ENCODE data around the gene DCLRE1B. TPM values are rescaled to one million over a fixed set of nuclear protein-coding genes. Genes with fewer than 3 reads are reported as not detected.

DCLRE1B gene
- total RNA-seq, 1 donor from 2014 or later, result 6.1 TPM

- Mint-ChIP-seq H3K9me3 (ENCODE audit: unreplicated experiment) (peaks cover 1% of the 10 kb centered on the region), H3K27me3 (ENCODE audit: unreplicated experiment) (peaks cover 2% of the 10 kb centered on the region), H3K4me1 (ENCODE audit: low read depth, unreplicated experiment) (no peaks in the 10 kb centered on the region), H3K36me3 (ENCODE audit: unreplicated experiment) (peaks cover 8% of the 10 kb centered on the region), H3K4me3 (ENCODE audit: unreplicated experiment) (no peak overlapping the region), H3K27ac (ENCODE audit: unreplicated experiment) (no peak overlapping the region)
- no peak for TF ChIP-seq CTCF (IDR thresholded peaks at IDR 0.05; ENCODE audit: partially characterized antibody, unreplicated experiment)
- DNase-seq, result no peak
Observed at GRCh38 chr1:113941245-113941559, 36.1 kb downstream of the DCLRE1B start.

GRCh38 chr1:113942527-113942926 lies 37.4 kb downstream of the DCLRE1B start:
- no peaks in the 10 kb centered on the region for H3K4me1 Mint-ChIP-seq (ENCODE audit: low read depth, unreplicated experiment)
- no peak for DNase-seq
- no peak overlapping the region for H3K27ac Mint-ChIP-seq (ENCODE audit: unreplicated experiment)
- H3K36me3 Mint-ChIP-seq (ENCODE audit: unreplicated experiment), result peaks cover 8% of the 10 kb centered on the region
- H3K27me3 Mint-ChIP-seq (ENCODE audit: unreplicated experiment), result peaks cover 2% of the 10 kb centered on the region
- H3K9me3 Mint-ChIP-seq (ENCODE audit: unreplicated experiment), result peaks cover 1% of the 10 kb centered on the region
- H3K4me3 Mint-ChIP-seq (ENCODE audit: unreplicated experiment), result no peak overlapping the region
- TF ChIP-seq CTCF (IDR thresholded peaks at IDR 0.05; ENCODE audit: partially characterized antibody, unreplicated experiment), result no peak

GRCh38 chr1:113943028-113943811 lies 38.1 kb downstream of the DCLRE1B start:
- TF ChIP-seq CTCF (IDR thresholded peaks at IDR 0.05; ENCODE audit: partially characterized antibody, unreplicated experiment), result no peak
- Mint-ChIP-seq H3K36me3 (ENCODE audit: unreplicated experiment) (peaks cover 8% of the 10 kb centered on the region), H3K9me3 (ENCODE audit: unreplicated experiment) (peaks cover 1% of the 10 kb centered on the region), H3K4me1 (ENCODE audit: low read depth, unreplicated experiment) (no peaks in the 10 kb centered on the region), H3K4me3 (ENCODE audit: unreplicated experiment) (no peak overlapping the region), H3K27ac (ENCODE audit: unreplicated experiment) (no peak overlapping the region), H3K27me3 (ENCODE audit: unreplicated experiment) (peaks cover 2% of the 10 kb centered on the region)
- no peak for DNase-seq

- Mint-ChIP-seq H3K4me1 (ENCODE audit: low read depth, unreplicated experiment) (no peaks in the 10 kb centered on the region), H3K4me3 (ENCODE audit: unreplicated experiment) (no peak overlapping the region), H3K27ac (ENCODE audit: unreplicated experiment) (no peak overlapping the region), H3K9me3 (ENCODE audit: unreplicated experiment) (peaks cover 1% of the 10 kb centered on the region), H3K27me3 (ENCODE audit: unreplicated experiment) (no peaks in the 10 kb centered on the region), H3K36me3 (ENCODE audit: unreplicated experiment) (peaks cover 8% of the 10 kb centered on the region)
- TF ChIP-seq CTCF (IDR thresholded peaks at IDR 0.05; ENCODE audit: partially characterized antibody, unreplicated experiment), result no peak
- no peak for DNase-seq
Observed at GRCh38 chr1:113945329-113945728, 40.2 kb downstream of the DCLRE1B start.

GRCh38 chr1:113946112-113946511 lies 41.0 kb downstream of the DCLRE1B start:
- TF ChIP-seq CTCF (IDR thresholded peaks at IDR 0.05; ENCODE audit: partially characterized antibody, unreplicated experiment), result no peak
- DNase-seq, result no peak
- Mint-ChIP-seq H3K4me1 (ENCODE audit: low read depth, unreplicated experiment) (no peaks in the 10 kb centered on the region), H3K4me3 (ENCODE audit: unreplicated experiment) (no peak overlapping the region), H3K27me3 (ENCODE audit: unreplicated experiment) (no peaks in the 10 kb centered on the region), H3K9me3 (ENCODE audit: unreplicated experiment) (peaks cover 1% of the 10 kb centered on the region), H3K27ac (ENCODE audit: unreplicated experiment) (no peak overlapping the region), H3K36me3 (ENCODE audit: unreplicated experiment) (peaks cover 8% of the 10 kb centered on the region)

Data from glutamatergic neuron (in vitro differentiated cells).